ENCODE measurements around the gene LUC7L.
"Not testable (repeated sequence)": the region's sequence is repeated elsewhere in the genome, so short reads cannot be mapped to it uniquely, and the experiment has no call there.

LUC7L gene

GRCh38 chr16:229731-230281 is 557 bp upstream of the LUC7L start:
- DNase-seq: no peak

DNA sequence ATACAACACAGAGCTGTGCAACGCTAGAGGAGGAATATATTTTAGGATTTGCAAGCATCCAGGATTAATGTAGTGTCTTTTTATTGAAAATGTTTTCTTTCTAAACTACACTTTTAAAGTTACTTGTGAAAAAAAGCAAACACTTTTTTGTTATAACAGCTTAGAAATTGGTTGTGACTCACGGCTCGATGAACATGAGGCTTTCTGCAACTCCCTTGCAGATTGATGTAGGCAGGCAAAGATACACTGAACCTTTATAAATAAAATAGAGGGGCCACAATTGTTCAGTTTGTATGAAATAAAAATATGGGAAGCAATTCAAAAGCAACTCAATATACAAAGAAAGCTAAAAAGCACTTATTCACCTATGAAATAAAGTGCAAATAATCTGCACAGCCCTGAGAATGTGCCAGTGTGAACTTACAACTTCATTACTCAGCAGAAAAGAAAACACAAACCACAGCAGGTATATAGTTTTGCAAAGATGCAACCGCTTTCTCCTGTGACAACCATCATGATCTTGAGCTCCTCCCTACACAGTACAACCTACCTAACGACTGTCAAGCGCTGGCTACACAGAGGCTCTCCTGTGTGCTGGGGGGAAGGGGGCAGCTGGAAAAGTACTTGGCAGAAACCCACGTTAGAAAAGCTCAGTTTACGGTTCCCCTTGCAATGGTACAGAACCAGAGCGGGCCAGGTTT is 948 bp downstream of the LUC7L start:
- DNase-seq: peak; percentile 13

- DNase-seq: no peak
These were observed 9.2 kb downstream of the LUC7L start for GRCh38 chr16:220021-220420.

GRCh38 chr16:212999-213398 is 16.2 kb downstream of the LUC7L start:
- no peak for DNase-seq

- not testable (repeated sequence) for DNase-seq
These were observed 17.5 kb downstream of the LUC7L start for GRCh38 chr16:211631-212180.

- not testable (repeated sequence) for DNase-seq
These were observed 19.9 kb downstream of the LUC7L start for GRCh38 chr16:209359-209758.

DNA sequence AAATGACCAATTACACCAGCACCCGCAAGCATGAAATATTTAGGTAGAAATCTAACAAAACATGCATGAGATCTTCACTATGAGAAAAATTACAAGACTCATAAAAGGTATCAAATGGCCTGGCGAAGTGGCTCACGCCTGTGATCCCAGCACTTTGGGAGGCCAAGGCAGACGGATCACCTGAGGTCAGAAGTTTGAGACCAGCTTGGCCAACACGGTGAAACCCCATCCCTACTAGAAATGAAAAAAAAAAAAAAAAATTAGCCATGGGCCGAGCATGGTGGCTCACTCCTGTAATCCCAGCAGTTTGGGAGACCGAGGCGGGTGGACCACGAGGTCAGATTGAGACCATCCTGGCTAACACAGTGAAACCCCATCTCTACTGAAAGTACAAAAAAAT is 25.2 kb downstream of the LUC7L start:
- not testable (repeated sequence) for DNase-seq

- no peak for DNase-seq
These were observed 26.0 kb downstream of the LUC7L start for GRCh38 chr16:203246-203645.

DNA sequence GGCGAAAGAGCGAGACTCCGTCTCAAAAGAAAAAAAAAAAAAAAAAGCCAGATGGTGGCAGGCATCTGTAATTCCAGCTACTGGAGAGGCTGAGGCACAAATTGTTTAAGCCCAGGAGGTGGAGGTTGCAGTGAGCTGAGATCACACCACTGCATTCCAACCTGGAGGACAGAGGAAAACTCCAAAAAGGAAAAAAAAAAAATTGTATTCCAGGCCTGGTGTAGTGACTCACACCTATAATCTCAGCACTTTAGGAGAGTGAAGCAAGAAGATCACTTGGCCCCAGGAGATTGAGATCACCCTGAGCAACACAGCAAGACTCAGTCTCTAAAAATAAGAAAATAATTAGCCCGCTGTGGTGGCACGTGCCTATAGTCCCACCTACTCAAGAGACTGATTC is 28.9 kb downstream of the LUC7L start:
- DNase-seq: peak; percentile 37

GRCh38 chr16:194516-194915 is 34.7 kb downstream of the LUC7L start:
- no peak for DNase-seq

GRCh38 chr16:193441-193840 is 35.8 kb downstream of the LUC7L start:
- no peak for DNase-seq

DNA sequence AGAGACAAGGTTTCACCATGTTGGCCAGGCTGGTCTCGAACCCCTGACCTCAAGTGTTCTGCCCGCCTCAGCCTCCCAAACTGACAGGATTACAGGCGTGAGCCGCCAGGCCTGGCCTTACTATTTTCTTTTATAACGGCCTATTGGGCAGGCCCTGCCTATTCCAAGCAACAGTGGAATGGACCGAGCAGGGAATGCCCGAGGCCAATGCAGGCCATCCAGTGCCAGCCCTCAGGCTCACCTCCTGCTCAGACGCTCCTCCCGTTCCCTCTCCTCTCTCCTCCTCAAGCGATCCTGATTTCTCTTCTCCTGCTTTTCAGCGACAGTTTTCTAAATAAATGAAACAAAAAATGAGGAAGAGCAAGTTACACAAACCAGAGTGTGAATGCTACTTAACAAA is 36.6 kb downstream of the LUC7L start:
- no peak for DNase-seq

GRCh38 chr16:191831-192230 is 37.4 kb downstream of the LUC7L start:
- DNase-seq: no peak

GRCh38 chr16:189604-190186 is 39.6 kb downstream of the LUC7L start:
- DNase-seq: no peak

- no peak for DNase-seq
These were observed 40.6 kb downstream of the LUC7L start for GRCh38 chr16:188674-189073.

DNA sequence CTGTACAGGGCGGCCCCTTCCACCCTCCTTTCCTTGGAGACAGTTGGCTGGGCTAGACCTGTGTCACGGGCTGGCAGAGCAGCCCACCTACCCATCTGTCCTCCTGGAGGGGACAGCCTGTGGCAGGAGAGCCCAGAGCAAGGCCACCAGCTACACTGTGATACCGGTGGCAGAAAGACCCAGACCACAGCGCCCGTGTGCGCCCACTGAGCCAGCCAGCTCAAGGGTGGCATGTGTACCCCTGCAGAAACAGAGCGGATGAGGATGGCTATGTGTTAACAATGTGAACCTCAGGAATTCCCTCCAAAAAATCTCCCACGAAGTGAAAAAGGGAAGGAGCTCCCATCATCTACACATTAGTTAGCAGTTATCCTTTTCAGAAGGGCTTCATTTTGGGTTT is 41.9 kb downstream of the LUC7L start:
- no peak for DNase-seq

GRCh38 chr16:185691-186090 is 43.6 kb downstream of the LUC7L start:
- DNase-seq: no peak

GRCh38 chr16:185213-185612 is 44.0 kb downstream of the LUC7L start:
- DNase-seq: no peak

- no peak for DNase-seq
These were observed 46.2 kb downstream of the LUC7L start for GRCh38 chr16:183005-183404.

- no peak for DNase-seq
These were observed 47.7 kb downstream of the LUC7L start for GRCh38 chr16:181565-182021.

- peak; percentile 62 for DNase-seq
These were observed 48.3 kb downstream of the LUC7L start for GRCh38 chr16:180681-181564.

DNA sequence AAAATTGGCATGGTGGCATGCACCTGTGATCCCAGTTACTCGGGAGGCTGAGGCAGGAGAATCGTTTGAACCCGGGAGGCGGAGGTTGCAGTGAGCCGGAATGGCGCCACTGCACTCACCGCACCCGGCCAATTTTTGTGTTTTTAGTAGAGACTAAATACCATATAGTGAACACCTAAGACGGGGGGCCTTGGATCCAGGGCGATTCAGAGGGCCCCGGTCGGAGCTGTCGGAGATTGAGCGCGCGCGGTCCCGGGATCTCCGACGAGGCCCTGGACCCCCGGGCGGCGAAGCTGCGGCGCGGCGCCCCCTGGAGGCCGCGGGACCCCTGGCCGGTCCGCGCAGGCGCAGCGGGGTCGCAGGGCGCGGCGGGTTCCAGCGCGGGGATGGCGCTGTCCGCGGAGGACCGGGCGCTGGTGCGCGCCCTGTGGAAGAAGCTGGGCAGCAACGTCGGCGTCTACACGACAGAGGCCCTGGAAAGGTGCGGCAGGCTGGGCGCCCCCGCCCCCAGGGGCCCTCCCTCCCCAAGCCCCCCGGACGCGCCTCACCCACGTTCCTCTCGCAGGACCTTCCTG is 49.1 kb downstream of the LUC7L start, which contains the start of gene HBQ1:
HBQ1 (plus strand) TSS at position 359 of the 575 bp plus-strand sequence; CDS start at position 387, 28 bp downstream.
- DNase-seq: peak; percentile 39

Data from fibroblast of skin of back (primary cell).